Measurements from ENCODE around the gene USP7.
A peak's percentile ranks its signal among the peaks of the same experiment; 100 is the strongest.
"Not testable (repeated sequence)": the region's sequence is repeated elsewhere in the genome, so short reads cannot be mapped to it uniquely, and the experiment has no call there.

USP7 gene

DNA sequence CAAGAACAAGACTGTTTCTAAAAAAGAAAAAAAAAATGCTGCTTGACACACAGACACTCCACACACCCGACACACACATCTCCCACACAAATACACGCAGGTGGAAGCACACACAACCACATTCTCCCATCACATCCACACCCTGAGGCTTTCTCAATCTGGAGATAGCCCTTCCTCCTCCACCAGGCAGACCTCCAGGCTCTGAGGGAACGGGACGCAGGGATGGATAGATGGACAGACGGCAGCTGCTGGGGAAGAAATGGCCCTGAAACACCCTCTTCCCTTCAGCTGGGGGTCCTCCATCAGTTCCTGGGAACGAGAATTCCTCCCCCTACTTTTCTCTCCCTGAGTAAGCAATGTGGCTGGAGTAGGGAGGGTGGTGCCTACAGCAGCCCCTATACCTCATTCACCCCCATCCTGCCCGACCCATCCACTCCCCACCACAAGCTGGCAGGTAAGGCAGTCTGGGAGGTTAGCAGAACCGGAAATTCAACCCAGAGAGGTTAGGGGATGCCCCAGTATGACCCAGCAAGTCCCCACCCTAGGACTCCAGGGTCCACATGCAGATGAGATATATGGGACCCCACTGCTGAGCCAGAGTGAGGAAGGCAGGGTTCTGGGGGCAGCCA, 85.7 kb downstream of the USP7 start:
- no peak for DNase-seq (ENCODE audit: low read depth)

DNA sequence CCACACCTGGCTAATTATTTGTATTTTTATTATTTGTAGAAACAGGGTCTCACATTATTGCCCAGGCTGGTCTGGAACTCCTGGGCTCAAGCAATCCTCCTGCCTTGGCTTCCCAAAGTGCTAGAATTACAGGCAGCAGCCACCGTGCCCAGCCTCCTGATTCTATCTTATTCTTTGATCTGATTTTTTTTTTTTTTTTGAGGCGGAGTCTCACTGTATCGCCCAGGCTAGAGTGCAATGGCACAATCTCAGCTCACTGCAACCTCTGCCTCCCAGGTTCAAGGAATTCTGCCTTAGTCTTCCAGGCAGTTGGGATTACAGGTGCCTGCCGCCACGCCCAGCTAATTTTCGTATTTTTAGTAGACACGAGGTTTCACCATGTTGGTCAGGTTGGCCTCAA, 88.4 kb downstream of the USP7 start:
- DNase-seq (ENCODE audit: low read depth), result not testable (repeated sequence)

DNA sequence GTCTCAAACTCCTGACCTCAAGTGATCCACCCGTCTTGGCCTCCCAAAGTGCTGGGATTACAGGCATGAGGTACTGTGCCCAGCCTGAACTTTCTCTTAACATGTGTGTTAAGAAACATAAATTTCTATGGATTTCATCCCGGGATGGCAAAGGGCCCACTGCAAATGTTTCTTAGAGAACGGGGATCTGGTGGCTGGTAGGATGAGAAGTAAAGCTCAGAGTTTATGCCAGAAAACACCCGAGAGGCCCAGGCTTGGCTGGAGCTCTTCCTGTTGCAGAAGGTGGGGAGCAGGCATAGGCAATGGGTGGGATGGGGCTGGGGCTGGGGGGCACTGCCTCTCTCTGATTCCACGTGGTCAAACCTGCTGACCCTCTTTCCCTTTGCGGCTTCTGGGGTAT, 89.3 kb downstream of the USP7 start:
- DNase-seq (ENCODE audit: low read depth), result no peak

GRCh38 chr16:8873866-8874195, 89.9 kb downstream of the USP7 start:
- DNase-seq (ENCODE audit: low read depth), result not testable (repeated sequence)

GRCh38 chr16:8872967-8873865, 90.5 kb downstream of the USP7 start:
- DNase-seq (ENCODE audit: low read depth), result no peak

GRCh38 chr16:8872071-8872470, 91.6 kb downstream of the USP7 start:
- DNase-seq (ENCODE audit: low read depth), result no peak

GRCh38 chr16:8869988-8870241, 93.8 kb downstream of the USP7 start:
- DNase-seq (ENCODE audit: low read depth), result not testable (repeated sequence)

DNA sequence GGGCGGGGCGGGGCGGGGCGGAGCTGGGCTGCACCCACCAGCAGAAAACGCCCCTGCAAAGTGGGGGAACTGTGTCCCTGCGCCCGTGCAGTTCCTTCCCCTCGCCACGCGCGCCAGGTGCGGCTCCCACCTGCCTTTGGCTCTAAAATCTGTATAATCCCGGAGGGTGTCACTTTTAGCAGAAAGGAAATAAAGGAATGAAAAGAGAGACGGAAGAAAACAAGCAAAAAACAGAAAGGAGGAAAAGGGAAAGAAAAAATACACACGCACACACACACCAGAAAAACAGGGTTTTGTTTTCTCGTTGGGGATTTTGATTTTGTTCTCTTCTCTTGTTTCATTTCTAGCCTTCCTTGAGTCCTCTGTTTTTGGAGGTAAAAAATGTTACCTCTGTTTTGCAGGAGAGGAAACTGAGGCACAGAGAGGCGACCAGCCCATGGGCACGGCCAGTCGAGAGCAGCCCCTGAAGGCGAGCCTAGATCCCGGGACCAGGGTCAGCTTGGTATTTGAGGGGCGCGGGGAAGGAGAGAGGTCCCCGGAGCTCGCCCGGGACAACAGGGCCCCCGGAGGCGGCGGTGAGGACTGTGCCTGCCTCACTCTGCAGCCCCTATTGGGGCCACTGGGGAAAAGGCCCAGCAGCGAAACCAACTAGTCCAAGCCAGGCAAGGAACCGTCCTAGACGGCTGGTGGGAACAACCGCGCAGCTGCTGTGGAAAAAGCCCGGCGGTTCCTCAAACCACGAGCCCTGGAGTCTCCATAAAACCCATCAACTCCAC, 94.3 kb downstream of the USP7 start:
- DNase-seq (ENCODE audit: low read depth), result no peak

DNA sequence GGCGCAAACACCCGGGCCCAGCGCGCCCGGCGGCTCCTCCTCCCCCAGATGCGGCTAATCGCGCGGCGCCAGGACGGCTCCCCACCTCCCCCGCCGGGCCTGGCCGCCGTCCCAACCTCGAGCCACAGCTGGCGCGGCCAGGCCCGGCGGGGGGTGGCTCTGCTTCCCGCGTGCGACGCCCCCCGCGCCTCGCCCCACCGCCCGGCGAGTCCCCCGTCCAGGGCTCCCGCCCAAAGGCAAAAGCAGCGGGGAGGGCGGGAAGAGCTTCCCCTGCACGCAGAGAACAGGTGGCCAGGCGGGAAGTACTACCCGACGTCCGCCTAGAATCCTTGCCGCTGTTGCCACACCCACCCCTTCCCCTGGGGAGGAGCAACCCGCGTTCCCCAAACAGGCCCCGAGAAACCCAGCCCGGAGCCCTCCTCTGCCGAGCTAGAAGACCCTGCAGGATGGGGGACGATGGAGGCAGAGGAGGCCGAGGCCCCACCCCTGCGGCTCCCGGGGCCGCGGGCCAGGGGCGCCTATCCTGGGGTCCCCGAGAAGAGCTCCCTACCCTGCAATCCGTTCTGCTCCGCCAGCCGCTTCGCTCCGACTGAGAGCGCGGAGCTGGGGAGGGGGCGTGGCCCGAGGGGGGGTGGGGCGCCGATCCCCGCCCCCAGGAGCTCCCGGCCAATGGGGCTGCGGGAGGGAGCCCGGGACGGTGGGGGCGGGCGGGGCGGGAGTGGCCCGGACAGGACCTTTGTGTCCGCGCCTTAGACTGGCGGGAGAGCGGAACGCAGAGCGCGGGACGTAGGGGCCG, 95.1 kb downstream of the USP7 start, which contains the start of gene CARHSP1:
Gene CARHSP1, minus strand, starts transcription at position 591 of the 796 bp plus-strand sequence. CDS start 9,678 bp downstream, outside the sequence.
- peak; percentile 81 for DNase-seq (ENCODE audit: low read depth)

DNA sequence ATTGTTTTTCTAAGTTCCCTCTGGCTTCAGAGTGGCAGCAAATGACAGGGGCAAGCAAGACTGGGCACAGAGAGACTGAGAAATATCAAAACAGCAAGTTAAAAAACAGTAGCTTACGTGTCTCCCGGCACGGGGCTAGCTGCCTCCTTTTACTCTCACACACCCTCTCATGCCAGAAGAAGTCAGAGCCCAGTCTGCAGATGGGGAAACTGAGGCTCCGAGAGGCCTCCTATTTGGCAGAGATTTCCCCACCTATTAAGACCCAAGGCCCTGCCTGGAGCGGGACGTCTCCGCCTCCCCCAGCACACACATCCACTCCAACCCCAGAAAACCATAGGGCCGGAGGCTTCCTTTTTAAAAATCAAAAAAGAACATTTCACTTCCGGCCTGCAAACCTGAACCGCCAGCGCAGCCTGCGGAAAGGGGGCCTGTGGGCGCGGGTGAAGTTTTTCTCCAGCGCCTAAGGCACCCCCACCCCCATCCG, 95.7 kb downstream of the USP7 start:
- DNase-seq (ENCODE audit: low read depth), result no peak

- no peak for DNase-seq (ENCODE audit: low read depth)
These were observed 96.3 kb downstream of the USP7 start for GRCh38 chr16:8867216-8867931.

DNA sequence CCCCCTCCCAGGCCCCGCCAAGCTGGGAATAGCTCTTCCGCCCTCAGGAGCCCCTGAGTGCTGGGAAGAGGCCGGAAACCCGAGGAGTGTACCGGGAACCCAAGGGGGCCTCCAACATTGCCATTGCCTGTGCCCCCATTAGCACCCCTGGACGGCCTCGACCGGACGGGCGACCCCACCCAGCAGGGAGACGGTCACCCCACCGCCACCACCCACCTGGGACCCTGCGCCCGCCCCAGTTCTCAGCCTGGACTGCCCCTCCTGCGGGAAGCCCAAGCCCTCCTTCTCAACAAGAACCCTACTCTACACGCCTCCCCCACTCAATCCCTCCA, 96.9 kb downstream of the USP7 start:
- DNase-seq (ENCODE audit: low read depth), result no peak

- DNase-seq (ENCODE audit: low read depth), result no peak
These were observed 97.4 kb downstream of the USP7 start for GRCh38 chr16:8866118-8866883.

- no peak for DNase-seq (ENCODE audit: low read depth)
These were observed 98.4 kb downstream of the USP7 start for GRCh38 chr16:8865145-8865882.

GRCh38 chr16:8864480-8865110, 99.1 kb downstream of the USP7 start:
- no peak for DNase-seq (ENCODE audit: low read depth)

DNA sequence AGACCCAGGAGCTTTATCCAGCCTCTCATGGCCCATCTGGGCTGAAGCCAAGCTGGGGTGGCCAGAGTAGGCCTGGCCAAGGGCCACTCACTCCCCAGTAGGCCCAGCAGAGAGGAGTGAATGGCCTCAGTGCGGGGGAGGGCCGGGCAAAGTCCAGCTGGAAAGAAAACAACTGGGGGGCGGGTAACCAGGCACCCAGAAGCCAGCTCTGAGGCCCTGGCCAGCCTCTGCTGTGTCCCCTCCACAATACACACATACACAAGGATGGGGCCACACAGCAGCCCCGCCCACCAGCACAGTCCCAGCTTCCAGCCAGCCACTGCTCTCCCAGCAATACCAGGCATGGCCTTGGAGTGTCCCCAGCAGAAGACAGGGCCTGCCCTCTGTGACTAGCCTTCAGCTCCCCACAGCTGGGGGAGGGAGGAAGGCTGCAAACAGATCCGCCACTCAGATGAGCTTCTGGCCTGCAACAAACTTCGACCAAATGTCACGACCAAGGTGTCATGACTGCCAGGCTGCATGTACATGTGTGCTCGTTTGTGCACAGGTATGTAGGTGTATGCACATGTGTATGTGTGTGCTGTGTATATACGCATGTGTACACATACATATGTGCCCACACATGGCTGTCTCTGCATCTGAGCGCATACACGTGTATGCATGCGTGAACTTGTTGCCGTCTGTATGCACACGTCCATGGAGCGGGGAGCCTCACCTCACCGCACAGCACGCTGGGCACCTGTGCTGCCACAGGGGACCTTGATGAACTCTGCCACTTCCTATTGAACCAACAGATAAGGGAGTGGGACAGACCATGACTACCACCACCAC, 99.9 kb downstream of the USP7 start:
- no peak for DNase-seq (ENCODE audit: low read depth)

- DNase-seq (ENCODE audit: low read depth), result no peak
These were observed 101.2 kb downstream of the USP7 start for GRCh38 chr16:8862309-8863130.

Measured in stromal cell of bone marrow (primary cell).